HCT116 (cell line): ENCODE measurements around the gene ARHGAP20. TPM values are rescaled to one million over a fixed set of nuclear protein-coding genes. Genes with fewer than 3 reads are reported as not detected.
"Not testable (repeated sequence)": the region's sequence is repeated elsewhere in the genome, so short reads cannot be mapped to it uniquely, and the experiment has no call there.

Experiments used
- ATAC-seq: fragments of 200-7000 bp; cut with Tn5 transposase; 2 replicates; pipeline ENCODE4 v1.9.1; 2020; ENCODE audit warnings: mild to moderate bottlenecking, moderate library complexity
- BruUV-seq: library from RNA; stranded (reverse); fragments of 400-500 nt; replicated peaks from 2 replicates; lab custom pipeline; 2021; lab: Mats Ljungman, UMichigan
- CTCF ChIA-PET: fragments of 300-600 bp; sonication (Branson Sonifier 250); formaldehyde crosslinking; loops from one replicate; lab custom pipeline; 2021; ENCODE audit warnings: antibody characterized with exemption; lab: Charles Lee
- POLR2A ChIA-PET: fragments of 300-600, 350-600 bp; sonication (Branson Sonifier 250); formaldehyde crosslinking; loops from one replicate; lab custom pipeline; 2021; ENCODE audit warnings: antibody characterized with exemption; lab: Charles Lee
- RAD21 ChIA-PET, 2 experiments: fragments of 300-600 bp; sonication (Branson Sonifier 250); formaldehyde crosslinking; loops; one replicate each; lab custom pipeline; 2023; ENCODE audit warnings: low total read pairs in 2 of 2; ENCODE audit not compliant: uncharacterized antibody in 2 of 2, unreplicated experiment in 2 of 2, low non-redundant PET in 1 of 2; lab: Charles Lee
- DNase-seq: peaks from one replicate; pipeline ENCODE4 v3.0.0-alpha.2; 2010; ENCODE audit warnings: low read depth, low spot score
- H2AFZ ChIP-seq: fragments of 200-600 bp; shearing (Covaris generic), sonication (generic); 2 replicates; pipeline ENCODE4 v1.6.1; 2017; ENCODE audit warnings: low read depth, mixed run types, mixed read lengths, antibody characterized with exemption, low read length; ENCODE audit not compliant: poor library complexity, severe bottlenecking
- H3K27ac ChIP-seq: 2 replicates; pipeline ENCODE4 v1.5.1; 2012; ENCODE audit warnings: low read depth, low read length
- H3K27me3 ChIP-seq: fragments of 200-600 bp; sonication (generic); 2 replicates; pipeline ENCODE4 v1.6.1; 2016; ENCODE audit warnings: mixed run types, low read length, mixed read lengths; ENCODE audit not compliant: insufficient read depth
- H3K36me3 ChIP-seq, 2 experiments: fragments of 200-500 bp in 1 of 2; fragments of 200-600 bp in 1 of 2; sonication (Bioruptor generic) in 1 of 2; sonication (generic) in 1 of 2; 2 replicates each; pipeline versions ENCODE4 v1.5.1 to v1.6.1; 2014 to 2016; ENCODE audit warnings: low read length in 2 of 2, inconsistent platforms in 1 of 2, mixed read lengths in 1 of 2, mixed run types in 1 of 2; ENCODE audit not compliant: insufficient read depth in 2 of 2, control insufficient read depth in 1 of 2
- H3K4me1 ChIP-seq, 2 experiments: fragments of 200-600 bp in 1 of 2; sonication (generic) in 1 of 2; 2 replicates each; pipeline versions ENCODE4 v1.5.1 to v1.6.1; 2012 to 2017; ENCODE audit warnings: low read length in 2 of 2, inconsistent platforms in 1 of 2, mild to moderate bottlenecking in 1 of 2, mixed read lengths in 1 of 2, mixed run types in 1 of 2, moderate library complexity in 1 of 2; ENCODE audit not compliant: insufficient read depth in 2 of 2, control insufficient read depth in 1 of 2
- H3K4me2 ChIP-seq: fragments of 200-600 bp; sonication (generic); 2 replicates; pipeline ENCODE4 v1.6.1; 2017; ENCODE audit warnings: mixed run types, low read length, mixed read lengths
- H3K4me3 ChIP-seq, 2 experiments: fragments of 200-600 bp in 1 of 2; sonication (generic) in 1 of 2; replicated peaks in 1 of 2; 2 replicates each; pipeline ENCODE4 v1.5.1; 2011 to 2016; ENCODE audit warnings: low read length in 2 of 2, control low read depth in 1 of 2, low read depth in 1 of 2, mild to moderate bottlenecking in 1 of 2, mixed read lengths in 1 of 2, mixed run types in 1 of 2
- H3K79me2 ChIP-seq: fragments of 200-600 bp; sonication (generic); 2 replicates; pipeline ENCODE4 v1.6.1; 2017; ENCODE audit warnings: mild to moderate bottlenecking, mixed run types, low read length, moderate library complexity, mixed read lengths; ENCODE audit not compliant: insufficient read depth
- H3K9ac ChIP-seq: fragments of 200-600 bp; sonication (generic); 2 replicates; pipeline ENCODE4 v1.6.1; 2016; ENCODE audit warnings: low read length, mixed read lengths
- H3K9me2 ChIP-seq: fragments of 200-600 bp; sonication (generic), shearing (Covaris generic); 2 replicates; pipeline ENCODE4 v1.6.1; 2017; ENCODE audit warnings: mixed run types, mild to moderate bottlenecking, moderate library complexity; ENCODE audit not compliant: insufficient read depth
- H3K9me3 ChIP-seq, 2 experiments: fragments of 200-500 bp in 1 of 2; fragments of 200-600 bp in 1 of 2; sonication (Bioruptor generic) in 1 of 2; sonication (generic) in 1 of 2; 2 replicates each; pipeline ENCODE4 v1.6.1; 2014 to 2017; ENCODE audit warnings: low read length in 2 of 2, mixed read lengths in 2 of 2, inconsistent platforms in 1 of 2, low read depth in 1 of 2, mild to moderate bottlenecking in 1 of 2, mixed run types in 1 of 2, moderate library complexity in 1 of 2; ENCODE audit not compliant: control insufficient read depth in 1 of 2, insufficient read depth in 1 of 2
- H4K20me1 ChIP-seq: fragments of 200-600 bp; sonication (generic), shearing (Covaris generic); 2 replicates; pipeline ENCODE4 v1.6.1; 2017; ENCODE audit warnings: mixed run types, mild to moderate bottlenecking, moderate library complexity; ENCODE audit not compliant: insufficient read depth
- EGR1 ChIP-seq: IDR thresholded peaks from 2 replicates; pipeline ENCODE4 v1.6.1; 2012; ENCODE audit warnings: low read depth
- EZH2 ChIP-seq: fragments of 200-600 bp; sonication (generic); IDR thresholded peaks from 2 replicates; pipeline ENCODE4 v1.6.1; 2017; ENCODE audit warnings: antibody characterized with exemption, mixed run types
- EZH2phosphoT487 ChIP-seq: fragments of 200-600 bp; IDR thresholded peaks from 2 replicates; pipeline ENCODE4 v1.6.1; 2018; ENCODE audit warnings: antibody characterized with exemption, borderline replicate concordance
- FOSL1 ChIP-seq: IDR thresholded peaks from 2 replicates; pipeline ENCODE4 v1.6.1; 2012; ENCODE audit warnings: low read depth
- JUND ChIP-seq: IDR thresholded peaks from 2 replicates; pipeline ENCODE4 v1.6.1; 2012
- POLR2A ChIP-seq: IDR thresholded peaks from 2 replicates; pipeline ENCODE4 v1.7.0; 2011; ENCODE audit warnings: borderline replicate concordance; ENCODE audit not compliant: insufficient read depth, insufficient read length; ENCODE audit errors: extremely low read depth
- SP1 ChIP-seq: IDR thresholded peaks from 2 replicates; pipeline ENCODE4 v1.6.1; 2012; ENCODE audit warnings: low read depth
- ZBTB33 ChIP-seq: IDR thresholded peaks from 2 replicates; pipeline ENCODE4 v1.6.1; 2011; ENCODE audit warnings: mild to moderate bottlenecking, low read length, moderate library complexity; ENCODE audit not compliant: insufficient replicate concordance; ENCODE audit errors: extremely low read depth
- ZNF274 ChIP-seq: fragments of 200-500 bp; sonication (Bioruptor generic); IDR thresholded peaks from 2 replicates; pipeline ENCODE4 v1.6.1; 2014; ENCODE audit warnings: mild to moderate bottlenecking, low read depth, low read length, inconsistent platforms
- intact Hi-C: fragments of 100-400 bp; cut with micrococcal nuclease; formaldehyde crosslinking; loops from 2 replicates; pipeline ENCODE4 v1.10.0; 2022
- total RNA-seq: library from RNA; stranded (reverse); gene quantifications from one replicate; pipeline ENCODE4 v1.2.1, GENCODE V29; 2021; ENCODE audit not compliant: unreplicated experiment
- TF ChIP-seq, protein P1 (sequence below): IDR thresholded peaks from 2 replicates; pipeline ENCODE4 v1.6.1; 2012
- TF ChIP-seq, protein P2 (sequence below): IDR thresholded peaks from 2 replicates; pipeline ENCODE4 v1.6.1; 2012

ARHGAP20 gene
- total RNA-seq, 1 experiment from 2014 or later, result not detected

DNA sequence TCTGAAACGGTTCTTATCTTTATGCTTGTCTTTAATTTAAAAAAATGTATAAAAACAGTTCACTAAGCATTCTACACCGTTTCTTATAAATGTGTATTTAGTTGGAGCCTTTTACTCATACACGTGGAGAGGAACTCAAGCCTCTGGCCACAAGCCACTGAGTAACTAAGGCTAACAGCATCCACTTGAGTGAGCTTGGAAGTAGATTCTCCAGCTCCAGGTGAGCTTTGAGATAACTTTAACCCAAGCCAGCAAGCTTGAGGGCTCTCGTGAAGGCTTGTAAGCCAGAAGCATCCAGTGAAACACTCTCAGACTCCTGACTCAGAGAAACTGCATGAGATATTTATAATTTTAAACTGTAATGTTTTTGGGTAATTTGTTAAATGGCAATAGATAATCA is 82.6 kb downstream of the ARHGAP20 start:
- CTCF ChIA-PET, result no interaction called here
- RAD21 ChIA-PET, result no interaction called here

DNA sequence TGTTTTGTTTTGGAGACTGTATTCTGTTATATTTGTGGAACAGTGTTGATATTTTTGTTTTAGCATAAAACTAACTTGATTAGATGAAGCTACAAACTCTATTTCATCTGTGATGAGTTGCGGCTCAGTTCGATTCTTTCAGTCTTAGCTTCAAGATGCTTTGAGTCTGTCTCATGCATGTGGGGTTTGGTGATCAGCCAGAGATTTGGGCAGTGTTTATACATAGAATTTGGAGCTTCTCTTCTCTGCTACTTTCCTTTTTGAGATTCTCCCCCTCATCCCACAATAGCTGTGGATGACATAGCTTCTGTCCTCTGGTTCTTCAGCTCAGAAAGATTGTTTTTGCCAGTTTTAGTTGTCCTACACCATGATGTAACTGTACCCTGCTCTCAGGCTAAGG is 90.4 kb downstream of the ARHGAP20 start:
- no peak overlapping the region for H3K4me2 ChIP-seq
- H3K4me1 ChIP-seq, result no peaks in the 10 kb centered on the region
- H3K9me3 ChIP-seq, result no peaks in the 10 kb centered on the region
- H3K4me3 ChIP-seq, result no peak overlapping the region
- CTCF ChIA-PET, result no interaction called here
- DNase-seq (no peak), ATAC-seq (no peak)
- H4K20me1 ChIP-seq, result no peaks in the 10 kb centered on the region
- H3K27ac ChIP-seq, result no peak overlapping the region
- H2AFZ ChIP-seq, result no peak overlapping the region
- intact Hi-C loops, result no loop called here
- H3K9me2 ChIP-seq, result no peaks in the 10 kb centered on the region
- BruUV-seq, result no TSS peak
- RAD21 ChIA-PET, result no interaction called here
- no peaks in the 10 kb centered on the region for H3K79me2 ChIP-seq
- POLR2A ChIA-PET, result no interaction called here
- TF ChIP-seq EZH2phosphoT487 (no peak), ZBTB33 (no peak), ZNF274 (no peak), FOSL1 (no peak), SP1 (no peak)
- TF ChIP-seq, protein P1, sequence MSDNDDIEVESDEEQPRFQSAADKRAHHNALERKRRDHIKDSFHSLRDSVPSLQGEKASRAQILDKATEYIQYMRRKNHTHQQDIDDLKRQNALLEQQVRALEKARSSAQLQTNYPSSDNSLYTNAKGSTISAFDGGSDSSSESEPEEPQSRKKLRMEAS, result no peak
- H3K36me3 ChIP-seq, result no peaks in the 10 kb centered on the region
- H3K27me3 ChIP-seq, result no peaks in the 10 kb centered on the region; the same call in 1 of the 2 replicates
- no peak overlapping the region for H3K9ac ChIP-seq

More for the DNA sequence above, 82.6 kb downstream of the ARHGAP20 start:
- POLR2A ChIA-PET, result no interaction called here
- ATAC-seq (no peak), DNase-seq (no peak)
- TF ChIP-seq EZH2phosphoT487, result no peak
- TF ChIP-seq EZH2, result no peak
- TF ChIP-seq, protein P2, sequence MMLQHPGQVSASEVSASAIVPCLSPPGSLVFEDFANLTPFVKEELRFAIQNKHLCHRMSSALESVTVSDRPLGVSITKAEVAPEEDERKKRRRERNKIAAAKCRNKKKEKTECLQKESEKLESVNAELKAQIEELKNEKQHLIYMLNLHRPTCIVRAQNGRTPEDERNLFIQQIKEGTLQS, result no peak
- TF ChIP-seq EGR1, result no peak
- TF ChIP-seq POLR2A, result no peak
- no peak for TF ChIP-seq JUND
- no peak overlapping the region for H3K9ac ChIP-seq
- intact Hi-C loops, result no loop called here
- no peaks in the 10 kb centered on the region for H3K79me2 ChIP-seq
- H3K27ac ChIP-seq, result no peak overlapping the region
- H3K4me2 ChIP-seq, result no peak overlapping the region
- H3K4me3 ChIP-seq, result no peak overlapping the region
- no TSS peak for BruUV-seq
- peaks cover 17% of the 10 kb centered on the region; the same call in 1 of the 2 replicates for H3K27me3 ChIP-seq
- no peaks in the 10 kb centered on the region for H3K9me3 ChIP-seq
- H3K9me2 ChIP-seq, result no peaks in the 10 kb centered on the region
- no peak overlapping the region for H2AFZ ChIP-seq
- no peaks in the 10 kb centered on the region for H3K4me1 ChIP-seq
- H3K36me3 ChIP-seq, result no peaks in the 10 kb centered on the region
- no peaks in the 10 kb centered on the region for H4K20me1 ChIP-seq

- DNase-seq, H3K4me1 ChIP-seq, H3K4me3 ChIP-seq, H3K4me2 ChIP-seq, H3K79me2 ChIP-seq, H3K36me3 ChIP-seq, H4K20me1 ChIP-seq, RAD21 ChIA-PET, ATAC-seq, H2AFZ ChIP-seq, CTCF ChIA-PET, H3K9me3 ChIP-seq, H3K9me2 ChIP-seq, BruUV-seq, H3K9ac ChIP-seq, H3K27ac ChIP-seq, POLR2A ChIA-PET: not testable (repeated sequence)
- peaks cover 13% of the 10 kb centered on the region for H3K27me3 ChIP-seq
- intact Hi-C loops, result loop anchor here (5.0 kb wide), 1 partner anchor 273 kb away; no protein-coding TSS in a partner anchor
Measured at GRCh38 chr11:110619366-110619765, 92.9 kb downstream of the ARHGAP20 start.
